Right lobe of liver (tissue), 4 donors: ENCODE measurements around the gene SLC24A3.

ENCODE experiments used
- CTCF ChIP-seq, 4 donors: fragments of 200-600 bp in 3 of 4; fragments of 450-650 bp in 1 of 4; IDR thresholded peaks; one replicate each; pipeline versions ENCODE4 v1.5.1 to v1.8.0; 2016 to 2022; ENCODE audit warnings: antibody characterized with exemption in 4 of 4, mild to moderate bottlenecking in 2 of 4
- POLR2A ChIP-seq: fragments of 450-650 bp; IDR thresholded peaks from one replicate; pipeline ENCODE4 v1.6.1; 2017; ENCODE audit warnings: antibody characterized with exemption, mild to moderate bottlenecking
- donor health status: DM: no; HTN: no; CAD: no.
- donor health status: DM: no; HTN: no; CAD: no.
- donor health status: DM: no; HTN: yes; CAD: no.

- TF ChIP-seq CTCF (IDR thresholded peaks at IDR 0.05) = no peak
- no peak for TF ChIP-seq POLR2A
Observed at GRCh38 chr20:19310541-19310940, 98.1 kb downstream of the SLC24A3 start.
